ENCODE data around the gene PPFIA4. TPM values are rescaled to one million over a fixed set of nuclear protein-coding genes. Genes with fewer than 3 reads are reported as not detected.

The PPFIA4 gene
- total and polyA plus RNA-seq, 9 of the 15 experiments (the other 6 are each of a cell fraction or from before 2014, with no cell fraction given): 0.07 to 12.0 (median 0.70) TPM

DNA sequence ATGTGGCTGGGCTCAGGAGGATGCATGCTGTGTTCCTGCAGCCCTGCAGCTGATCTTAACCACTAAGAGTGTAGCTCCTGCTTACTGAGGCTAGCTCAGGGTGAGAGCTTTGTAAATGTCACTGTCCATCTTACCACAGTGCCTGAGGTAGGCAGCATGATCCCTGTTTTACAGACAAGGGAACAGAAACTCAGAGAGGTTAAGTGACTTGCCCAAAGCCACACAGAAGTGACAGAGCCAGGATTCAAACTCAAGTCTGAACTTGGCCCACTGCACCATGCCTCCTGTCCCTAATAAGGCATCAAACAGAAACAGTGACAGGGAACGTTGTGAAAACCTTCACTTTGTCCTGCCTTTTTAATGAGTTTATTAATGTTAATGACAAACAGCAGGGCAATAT, 27.9 kb downstream of the PPFIA4 start:
- ChIA-PET CTCF (ENCODE audit: low intra/inter-chr PET ratio) (no interaction called here), POLR2A (interaction anchor here (0.6 to 0.9 kb wide), 3 partner anchors 28 to 191 kb away, joined by 3 to 7 read pairs (median 3); no protein-coding TSS in a partner anchor)
- Histone ChIP-seq H3K9me3 (replicated peaks; ENCODE audit: control insufficient read depth, insufficient read depth, low read depth, low read length) (no peaks in the 10 kb centered on the region), H3K27ac (ENCODE audit: extremely low read depth, low read depth, low read length) (no peak overlapping the region), H3K79me2 (ENCODE audit: control insufficient read depth, insufficient read depth, low read length) (no peaks in the 10 kb centered on the region), H3K4me2 (ENCODE audit: insufficient read depth, low read length) (no peak overlapping the region), H3K27me3 (ENCODE audit: control insufficient read depth in 2 of 2, insufficient read depth in 2 of 2, low read length in 2 of 2) (peaks cover 63 to 90% of the 10 kb centered on the region in 2 experiments), H3K9ac (ENCODE audit: insufficient read depth in 1 of 2, low read depth in 2 of 2, low read length in 2 of 2) (no peak overlapping the region), H3K4me1 (replicated peaks in 1 of 2; ENCODE audit: control insufficient read depth in 2 of 2, insufficient read depth in 2 of 2, low read length in 2 of 2) (peaks cover 0 to 11% of the 10 kb centered on the region in 2 experiments; a peak in 2 of 5 replicates), H3K9me1 (ENCODE audit: control insufficient read depth, insufficient read depth, low read length) (no peaks in the 10 kb centered on the region), H4K20me1 (replicated peaks; ENCODE audit: control insufficient read depth, insufficient read depth, low read length) (peaks cover 11% of the 10 kb centered on the region; the same call in 1 of the 2 replicates), H3K36me3 (ENCODE audit: control insufficient read depth, insufficient read depth, low read length) (no peaks in the 10 kb centered on the region), H2AFZ (ENCODE audit: low read depth, low read length) (no peak overlapping the region), H3K4me3 (no peak overlapping the region)
- DNase-seq (ENCODE audit: extremely low read depth in 1 of 4, low spot score in 3 of 4) (no peak), ATAC-seq (no peak), FAIRE-seq (no peak)
- no TSS peak for BruUV-seq (replicated peaks)
- in situ Hi-C loops (cut with MboI) (no loop called here), intact Hi-C loops (cut with micrococcal nuclease) (no loop called here)
- 5% methylated on average over 1 of the region's 1 CpG for WGBS (ENCODE audit: insufficient coverage, low coverage, missing lambda C conversion rate)
- TF ChIP-seq, protein P1, sequence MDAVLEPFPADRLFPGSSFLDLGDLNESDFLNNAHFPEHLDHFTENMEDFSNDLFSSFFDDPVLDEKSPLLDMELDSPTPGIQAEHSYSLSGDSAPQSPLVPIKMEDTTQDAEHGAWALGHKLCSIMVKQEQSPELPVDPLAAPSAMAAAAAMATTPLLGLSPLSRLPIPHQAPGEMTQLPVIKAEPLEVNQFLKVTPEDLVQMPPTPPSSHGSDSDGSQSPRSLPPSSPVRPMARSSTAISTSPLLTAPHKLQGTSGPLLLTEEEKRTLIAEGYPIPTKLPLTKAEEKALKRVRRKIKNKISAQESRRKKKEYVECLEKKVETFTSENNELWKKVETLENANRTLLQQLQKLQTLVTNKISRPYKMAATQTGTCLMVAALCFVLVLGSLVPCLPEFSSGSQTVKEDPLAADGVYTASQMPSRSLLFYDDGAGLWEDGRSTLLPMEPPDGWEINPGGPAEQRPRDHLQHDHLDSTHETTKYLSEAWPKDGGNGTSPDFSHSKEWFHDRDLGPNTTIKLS (IDR thresholded peaks at IDR 0.05; ENCODE audit: borderline replicate concordance, low read depth): no peak
- no peak for TF ChIP-seq NR2C2 (CRISPR knock-in tag; IDR thresholded peaks at IDR 0.05)
- TF ChIP-seq NR2C2 (tag; IDR thresholded peaks at IDR 0.05): no peak
- no peak for TF ChIP-seq CC2D1A (IDR thresholded peaks at IDR 0.05)
- peak; percentile 67 for TF ChIP-seq ZFP36 (IDR thresholded peaks at IDR 0.05; ENCODE audit: low read depth, low read length, partially characterized antibody)
- TF ChIP-seq ZNF561 (CRISPR knock-in tag; conservative IDR thresholded peaks at IDR 0.05): no peak
- no peak for TF ChIP-seq LCOR (CRISPR knock-in tag; IDR thresholded peaks at IDR 0.05)
- TF ChIP-seq NFXL1 (CRISPR knock-in tag; IDR thresholded peaks at IDR 0.05): no peak
- no peak for TF ChIP-seq RBM34 (IDR thresholded peaks at IDR 0.05; ENCODE audit: borderline replicate concordance, insufficient read depth, low read length)
- no peak for TF ChIP-seq ZNF274 (IDR thresholded peaks at IDR 0.05; ENCODE audit: borderline replicate concordance, low read depth, low read length)
- TF ChIP-seq ATF4 (CRISPR knock-in tag; IDR thresholded peaks at IDR 0.05): no peak
- no peak for TF ChIP-seq TRIM28 (IDR thresholded peaks at IDR 0.05)
- TF ChIP-seq, protein P2, sequence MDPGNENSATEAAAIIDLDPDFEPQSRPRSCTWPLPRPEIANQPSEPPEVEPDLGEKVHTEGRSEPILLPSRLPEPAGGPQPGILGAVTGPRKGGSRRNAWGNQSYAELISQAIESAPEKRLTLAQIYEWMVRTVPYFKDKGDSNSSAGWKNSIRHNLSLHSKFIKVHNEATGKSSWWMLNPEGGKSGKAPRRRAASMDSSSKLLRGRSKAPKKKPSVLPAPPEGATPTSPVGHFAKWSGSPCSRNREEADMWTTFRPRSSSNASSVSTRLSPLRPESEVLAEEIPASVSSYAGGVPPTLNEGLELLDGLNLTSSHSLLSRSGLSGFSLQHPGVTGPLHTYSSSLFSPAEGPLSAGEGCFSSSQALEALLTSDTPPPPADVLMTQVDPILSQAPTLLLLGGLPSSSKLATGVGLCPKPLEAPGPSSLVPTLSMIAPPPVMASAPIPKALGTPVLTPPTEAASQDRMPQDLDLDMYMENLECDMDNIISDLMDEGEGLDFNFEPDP (CRISPR knock-in tag; IDR thresholded peaks at IDR 0.05): no peak
- TF ChIP-seq RBM25 (IDR thresholded peaks at IDR 0.05; ENCODE audit: low read depth, low read length, severe bottlenecking): peak; percentile 69
- no peak for TF ChIP-seq HDAC6 (IDR thresholded peaks at IDR 0.05; ENCODE audit: low read depth, low read length)
- TF ChIP-seq TCF3 (CRISPR knock-in tag; IDR thresholded peaks at IDR 0.05): no peak
- peak; percentile 45; the same call in 1 of the 2 replicates for TF ChIP-seq BCOR (IDR thresholded peaks at IDR 0.05)
